PC-3 (cell line): ENCODE measurements around the gene ANKH. TPM values are rescaled to one million over a fixed set of nuclear protein-coding genes. Genes with fewer than 3 reads are reported as not detected.
A peak's percentile ranks its signal among the peaks of the same experiment; 100 is the strongest.

Source experiments
- ATAC-seq: fragments of 200-7000 bp; cut with Tn5 transposase; 2 replicates; pipeline ENCODE4 v1.9.1; 2020; ENCODE audit warnings: mild to moderate bottlenecking, moderate library complexity
- BruUV-seq: library from RNA; stranded (reverse); fragments of 400-500 nt; replicated peaks from 2 replicates; lab custom pipeline; 2021; lab: Mats Ljungman, UMichigan
- CTCF ChIA-PET: fragments of 300-600 bp; sonication (Branson Sonifier 250); formaldehyde crosslinking; loops from one replicate; lab custom pipeline; 2022; ENCODE audit warnings: antibody characterized with exemption; lab: Charles Lee
- POLR2A ChIA-PET: fragments of 300-600 bp; sonication (Branson Sonifier 250); formaldehyde crosslinking; loops from one replicate; lab custom pipeline; 2022; ENCODE audit warnings: antibody characterized with exemption; ENCODE audit not compliant: unreplicated experiment; lab: Charles Lee
- DNase-seq: peaks from one replicate; pipeline ENCODE4 v3.0.0-alpha.2; 2015
- H2AFZ ChIP-seq: fragments of 300-600 bp; sonication (generic); 2 replicates; pipeline ENCODE4 v1.6.0; 2016; ENCODE audit warnings: antibody characterized with exemption, low read length
- H3F3A ChIP-seq: fragments of 300-600 bp; sonication (generic); one replicate; pipeline ENCODE4 v1.6.0; 2017; ENCODE audit warnings: antibody characterized with exemption, low read length, control low read depth, mild to moderate bottlenecking; ENCODE audit not compliant: unreplicated experiment
- H3K27ac ChIP-seq: fragments of 300-600 bp; sonication (generic); 2 replicates; pipeline ENCODE4 v1.5.1; 2016; ENCODE audit warnings: mild to moderate bottlenecking, low read length
- H3K27me3 ChIP-seq: fragments of 300-600 bp; sonication (generic); 2 replicates; pipeline ENCODE4 v1.6.1; 2016; ENCODE audit warnings: low read length, mixed read lengths
- H3K36me3 ChIP-seq: fragments of 300-600 bp; sonication (generic); 2 replicates; pipeline ENCODE4 v1.6.1; 2016; ENCODE audit warnings: low read depth, mixed run types, low read length, mixed read lengths
- H3K4me1 ChIP-seq: fragments of 300-600 bp; sonication (generic); 2 replicates; pipeline ENCODE4 v1.5.1; 2016; ENCODE audit warnings: low read length; ENCODE audit not compliant: insufficient read depth
- H3K4me2 ChIP-seq: fragments of 300-600 bp; sonication (generic); 2 replicates; pipeline ENCODE4 v1.6.0; 2016; ENCODE audit warnings: low read length
- H3K4me3 ChIP-seq: fragments of 300-600 bp; sonication (generic); 2 replicates; pipeline ENCODE4 v1.5.1; 2016; ENCODE audit warnings: mild to moderate bottlenecking, low read length, mixed read lengths
- H3K79me2 ChIP-seq: fragments of 300-600 bp; sonication (generic); 2 replicates; pipeline ENCODE4 v1.6.1; 2017; ENCODE audit warnings: low read length, mixed read lengths
- H3K9ac ChIP-seq: fragments of 300-600 bp; sonication (generic); 2 replicates; pipeline ENCODE4 v1.6.0; 2016; ENCODE audit warnings: mild to moderate bottlenecking, low read length
- H3K9me2 ChIP-seq: fragments of 300-600 bp; sonication (generic); replicated peaks from 2 replicates; pipeline ENCODE4 v1.6.1; 2016; ENCODE audit warnings: mixed run types, low read length, mixed read lengths
- H3K9me3 ChIP-seq: fragments of 300-600 bp; sonication (generic); 2 replicates; pipeline ENCODE4 v1.6.1; 2016; ENCODE audit warnings: low read length, mixed read lengths
- H4K20me1 ChIP-seq: fragments of 300-600 bp; sonication (generic); 2 replicates; pipeline ENCODE4 v1.6.1; 2016; ENCODE audit warnings: low read length, mixed read lengths
- CTCF ChIP-seq: fragments of 300-600 bp; sonication (generic); conservative IDR thresholded peaks from 2 replicates; pipeline ENCODE4 v1.5.1; 2017; ENCODE audit warnings: antibody characterized with exemption, low read depth, mild to moderate bottlenecking, low read length
- EZH2 ChIP-seq: fragments of 300-600 bp; sonication (generic); IDR thresholded peaks from one replicate; pipeline ENCODE4 v1.6.1; 2017; ENCODE audit warnings: antibody characterized with exemption, mild to moderate bottlenecking, low read length; ENCODE audit not compliant: unreplicated experiment
- EZH2phosphoT487 ChIP-seq: fragments of 300-600 bp; sonication (generic); IDR thresholded peaks from 2 replicates; pipeline ENCODE4 v1.6.1; 2018; ENCODE audit warnings: mild to moderate bottlenecking, antibody characterized with exemption, low read length, borderline replicate concordance
- intact Hi-C: fragments of 100-400 bp; cut with micrococcal nuclease; formaldehyde crosslinking; loops from 2 replicates; pipeline ENCODE4 v1.9.0; 2023
- total RNA-seq: library from RNA; depleted of rRNA; stranded (reverse); fragments of >200 nt; gene quantifications from 2 replicates; pipeline ENCODE4 v1.2.3, GENCODE V29; 2014

The ANKH gene
- total RNA-seq, 1 experiment from 2014 or later = 11.6 TPM

DNA sequence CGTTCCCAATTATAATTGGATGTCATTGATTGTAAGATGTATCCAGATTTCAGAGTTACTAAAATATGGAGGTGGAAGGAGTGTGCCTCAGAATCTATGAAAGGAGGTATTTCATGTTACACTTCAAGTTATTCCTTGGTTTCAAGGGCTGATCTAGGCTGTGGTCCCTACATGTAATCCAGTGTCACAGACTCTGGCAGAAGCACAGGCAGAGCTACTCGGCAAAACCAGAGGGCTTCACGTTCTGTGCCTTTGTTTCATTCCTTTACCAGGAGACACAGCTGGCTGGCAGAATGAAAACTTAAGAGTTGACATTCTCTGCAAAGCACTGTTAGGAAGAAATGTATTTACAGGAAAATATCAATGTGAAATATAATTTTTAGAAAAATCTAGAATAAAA is 99.6 kb downstream of the ANKH start:
- no peaks in the 10 kb centered on the region for H4K20me1 ChIP-seq
- H3K27ac ChIP-seq = no peak overlapping the region
- no peaks in the 10 kb centered on the region for H3K36me3 ChIP-seq
- ChIA-PET CTCF (no interaction called here), POLR2A (no interaction called here)
- H3K9me3 ChIP-seq = no peaks in the 10 kb centered on the region
- no peak for ATAC-seq
- no TSS peak for BruUV-seq
- H3K4me3 ChIP-seq = no peak overlapping the region
- no peaks in the 10 kb centered on the region for H3F3A ChIP-seq
- H3K4me1 ChIP-seq = peaks cover 30% of the 10 kb centered on the region
- TF ChIP-seq EZH2phosphoT487 = no peak
- TF ChIP-seq EZH2 = no peak
- no peak for TF ChIP-seq CTCF
- DNase-seq = no peak
- no peaks in the 10 kb centered on the region for H3K9me2 ChIP-seq
- no peak overlapping the region for H3K9ac ChIP-seq
- H2AFZ ChIP-seq = no peak overlapping the region
- no peaks in the 10 kb centered on the region for H3K27me3 ChIP-seq
- intact Hi-C loops = loop anchor here (10.0 kb wide), 1 partner anchor 63 kb away; no protein-coding TSS in a partner anchor
- no peaks in the 10 kb centered on the region for H3K79me2 ChIP-seq
- H3K4me2 ChIP-seq = no peak overlapping the region

GRCh38 chr5:14771189-14771588 is 100.4 kb downstream of the ANKH start:
- H3K4me2 ChIP-seq = no peak overlapping the region
- H3K4me3 ChIP-seq = no peak overlapping the region
- no peaks in the 10 kb centered on the region for H4K20me1 ChIP-seq
- DNase-seq (no peak), ATAC-seq (no peak)
- no peaks in the 10 kb centered on the region for H3K79me2 ChIP-seq
- no peak overlapping the region for H3K9ac ChIP-seq
- no peaks in the 10 kb centered on the region for H3K36me3 ChIP-seq
- no peak overlapping the region for H3K27ac ChIP-seq
- intact Hi-C loops = loop anchor here (10.0 kb wide), 1 partner anchor 64 kb away; no protein-coding TSS in a partner anchor
- ChIA-PET POLR2A (no interaction called here), CTCF (no interaction called here)
- no peaks in the 10 kb centered on the region for H3K27me3 ChIP-seq
- TF ChIP-seq CTCF (no peak), EZH2phosphoT487 (no peak), EZH2 (no peak)
- no peak overlapping the region for H2AFZ ChIP-seq
- no peaks in the 10 kb centered on the region for H3K9me3 ChIP-seq
- no TSS peak for BruUV-seq
- H3K9me2 ChIP-seq = no peaks in the 10 kb centered on the region
- no peaks in the 10 kb centered on the region for H3F3A ChIP-seq
- H3K4me1 ChIP-seq = peaks cover 24% of the 10 kb centered on the region

- CTCF ChIA-PET = no interaction called here
- H3K9me3 ChIP-seq = no peaks in the 10 kb centered on the region
- peak overlapping the region; percentile 23; the same call in 1 of the 2 replicates for H3K9ac ChIP-seq
- H3K79me2 ChIP-seq = no peaks in the 10 kb centered on the region
- POLR2A ChIA-PET = interaction anchor here (0.6 kb wide), 1 partner anchor 53 kb away, joined by 3 read pairs; no protein-coding TSS in a partner anchor
- DNase-seq (no peak), ATAC-seq (no peak)
- no peaks in the 10 kb centered on the region for H3K9me2 ChIP-seq
- H3K27ac ChIP-seq = peak overlapping the region; percentile 61
- no peak overlapping the region for H2AFZ ChIP-seq
- TF ChIP-seq EZH2 (no peak), EZH2phosphoT487 (no peak), CTCF (no peak)
- no peaks in the 10 kb centered on the region for H3F3A ChIP-seq
- no peaks in the 10 kb centered on the region for H4K20me1 ChIP-seq
- intact Hi-C loops = loop anchor here (1.0 kb wide), 2 partner anchors 25 to 41 kb away; no protein-coding TSS in a partner anchor
- H3K4me1 ChIP-seq = peaks cover 14% of the 10 kb centered on the region
- no peaks in the 10 kb centered on the region for H3K27me3 ChIP-seq
- no peak overlapping the region for H3K4me3 ChIP-seq
- no TSS peak for BruUV-seq
- peak overlapping the region; percentile 54 for H3K4me2 ChIP-seq
- no peaks in the 10 kb centered on the region for H3K36me3 ChIP-seq
Observed at GRCh38 chr5:14768508-14769365, 102.8 kb downstream of the ANKH start.
